Osteoblast (primary cell): ENCODE measurements around the gene ATP2A3. TPM values are rescaled to one million over a fixed set of nuclear protein-coding genes. Genes with fewer than 3 reads are reported as not detected.
A peak's percentile ranks its signal among the peaks of the same experiment; 100 is the strongest.

Experiments used
- DNase-seq: peaks from one replicate; pipeline ENCODE4 v3.0.0; 2011; ENCODE audit warnings: low spot score, mixed read lengths; ENCODE audit not compliant: insufficient read length; ENCODE audit errors: missing footprints
- H2AFZ ChIP-seq: 2 replicates; pipeline ENCODE4 v1.6.0; 2011; ENCODE audit warnings: mild to moderate bottlenecking, low read length
- H3K27ac ChIP-seq: 2 replicates; pipeline ENCODE4 v1.5.1; 2011; ENCODE audit warnings: mild to moderate bottlenecking, low read depth, low read length, moderate library complexity
- H3K27me3 ChIP-seq: 2 replicates; pipeline ENCODE4 v1.6.0; 2012; ENCODE audit warnings: mild to moderate bottlenecking, control low read depth, inconsistent platforms, low read length, moderate library complexity; ENCODE audit not compliant: insufficient read depth
- H3K36me3 ChIP-seq: 2 replicates; pipeline ENCODE4 v1.5.1; 2011; ENCODE audit warnings: mild to moderate bottlenecking, low read length, control low read depth, moderate library complexity; ENCODE audit not compliant: insufficient read depth
- H3K4me1 ChIP-seq: 2 replicates; pipeline ENCODE4 v1.5.1; 2011; ENCODE audit warnings: mild to moderate bottlenecking, low read length, control low read depth, moderate library complexity; ENCODE audit not compliant: insufficient read depth
- H3K4me2 ChIP-seq: 2 replicates; pipeline ENCODE4 v1.6.0; 2011; ENCODE audit warnings: mild to moderate bottlenecking, low read length; ENCODE audit not compliant: insufficient read depth
- H3K4me3 ChIP-seq: fragments of 200-600 bp; sonication (generic); 3 replicates; pipeline ENCODE4 v1.5.1; 2012; ENCODE audit warnings: mild to moderate bottlenecking, low read length, inconsistent platforms; ENCODE audit not compliant: insufficient read depth
- H3K79me2 ChIP-seq: 2 replicates; pipeline ENCODE4 v1.6.0; 2012; ENCODE audit warnings: mild to moderate bottlenecking, low read length, control low read depth, inconsistent platforms; ENCODE audit not compliant: insufficient read depth
- H3K9me3 ChIP-seq: 2 replicates; pipeline ENCODE4 v1.5.1; 2011; ENCODE audit warnings: low read depth, low read length, control low read depth
- H4K20me1 ChIP-seq: 2 replicates; pipeline ENCODE4 v1.6.0; 2012; ENCODE audit warnings: mild to moderate bottlenecking, low read length, control low read depth; ENCODE audit not compliant: insufficient read depth
- CTCF ChIP-seq: IDR thresholded peaks from 2 replicates; pipeline ENCODE4 v1.5.1; 2011; ENCODE audit warnings: mild to moderate bottlenecking, low read depth, low read length, moderate library complexity; ENCODE audit errors: extremely low read depth
- total RNA-seq: library from RNA; depleted of rRNA; stranded (reverse); fragments of >200 nt; gene quantifications from 2 replicates; pipeline ENCODE4 v1.2.3, GENCODE V29; 2012

ATP2A3 gene
- total RNA-seq, 1 donor, result 1.4 TPM

GRCh38 chr17:3890082-3890877, 74.0 kb downstream of the ATP2A3 start:
- Histone ChIP-seq H3K27ac (peak overlapping the region; percentile 95), H2AFZ (peak overlapping the region; percentile 63), H3K4me2 (peak overlapping the region; percentile 75), H3K79me2 (peaks cover 31% of the 10 kb centered on the region), H3K36me3 (peaks cover 3% of the 10 kb centered on the region), H4K20me1 (no peaks in the 10 kb centered on the region), H3K4me1 (peaks cover 54% of the 10 kb centered on the region), H3K9me3 (no peaks in the 10 kb centered on the region), H3K27me3 (no peaks in the 10 kb centered on the region), H3K4me3 (peak overlapping the region; percentile 48)
- peak; percentile 100 for DNase-seq
- TF ChIP-seq CTCF, result no peak

- peak overlapping the region; percentile 63 for H2AFZ ChIP-seq
- peaks cover 31% of the 10 kb centered on the region for H3K79me2 ChIP-seq
- H3K27me3 ChIP-seq, result no peaks in the 10 kb centered on the region
- TF ChIP-seq CTCF, result no peak
- peaks cover 10% of the 10 kb centered on the region for H3K36me3 ChIP-seq
- H3K4me3 ChIP-seq, result peak overlapping the region; percentile 48
- peak overlapping the region; percentile 75 for H3K4me2 ChIP-seq
- peaks cover 54% of the 10 kb centered on the region for H3K4me1 ChIP-seq
- H4K20me1 ChIP-seq, result no peaks in the 10 kb centered on the region
- no peak for DNase-seq
- no peaks in the 10 kb centered on the region for H3K9me3 ChIP-seq
- peak overlapping the region; percentile 95 for H3K27ac ChIP-seq
Measured at GRCh38 chr17:3889325-3890012, 74.8 kb downstream of the ATP2A3 start.

GRCh38 chr17:3888343-3889171, 75.7 kb downstream of the ATP2A3 start:
- no peaks in the 10 kb centered on the region for H4K20me1 ChIP-seq
- H3K27ac ChIP-seq, result peak overlapping the region; percentile 95
- H3K4me1 ChIP-seq, result peaks cover 54% of the 10 kb centered on the region
- H3K9me3 ChIP-seq, result no peaks in the 10 kb centered on the region
- no peak for TF ChIP-seq CTCF
- peak overlapping the region; percentile 7 for H2AFZ ChIP-seq
- H3K36me3 ChIP-seq, result peaks cover 10% of the 10 kb centered on the region
- peak; percentile 98 for DNase-seq
- no peaks in the 10 kb centered on the region for H3K27me3 ChIP-seq
- no peak overlapping the region for H3K4me2 ChIP-seq
- no peak overlapping the region for H3K4me3 ChIP-seq
- H3K79me2 ChIP-seq, result peaks cover 31% of the 10 kb centered on the region
